Muscle of leg (tissue), 11 donors: ENCODE measurements around the gene GPX3. TPM values are rescaled to one million over a fixed set of nuclear protein-coding genes. Genes with fewer than 3 reads are reported as not detected.

ENCODE experiments used
- DNase-seq: peaks from one replicate; pipeline ENCODE4 v3.0.0; 2013
- H3K27ac ChIP-seq: one replicate; pipeline ENCODE4 v1.5.1; 2013; ENCODE audit warnings: mild to moderate bottlenecking, low read length, control low read depth
- H3K27me3 ChIP-seq: one replicate; pipeline ENCODE4 v1.6.1; 2013; ENCODE audit warnings: low read length; ENCODE audit not compliant: control insufficient read depth, insufficient read depth
- H3K36me3 ChIP-seq: one replicate; pipeline ENCODE4 v1.6.1; 2013; ENCODE audit warnings: low read length; ENCODE audit not compliant: control insufficient read depth, insufficient read depth
- H3K4me1 ChIP-seq: one replicate; pipeline ENCODE4 v1.6.1; 2013; ENCODE audit warnings: low read length; ENCODE audit not compliant: control insufficient read depth, insufficient read depth
- H3K4me3 ChIP-seq: one replicate; pipeline ENCODE4 v1.5.1; 2013; ENCODE audit warnings: low read length, control low read depth
- H3K9me3 ChIP-seq: replicated peaks from 2 replicates; pipeline ENCODE4 v1.6.1; 2013; ENCODE audit warnings: low read depth, low read length; ENCODE audit not compliant: control insufficient read depth
- WGBS: methylation state at CpG from one replicate; pipeline ENCODE4 v1.1.5; 2013; ENCODE audit warnings: missing lambda C conversion rate; ENCODE audit not compliant: insufficient coverage; 5-methylcytosine and 5-hydroxymethylcytosine counted together
- polyA plus RNA-seq, 8 donors: library from polyadenylated mRNA; unstranded; fragments of 120-200 nt; gene quantifications; one replicate each; pipeline versions ENCODE4 v1.2.1 to v1.2.3, GENCODE V29; 2013; ENCODE audit warnings: inconsistent platforms in 1 of 8, low replicate concordance in 1 of 8; ENCODE audit not compliant: insufficient read length in 8 of 8, insufficient read depth in 1 of 8
- total RNA-seq: library from RNA; stranded (reverse); fragments of 120-200 nt; gene quantifications from one replicate; pipeline ENCODE4 v1.2.4, GENCODE V29; 2013

Gene GPX3
- total and polyA plus RNA-seq, 9 donors: 28.8 to 91.7 (median 41.5) TPM

- Histone ChIP-seq H3K27ac (no peak overlapping the region), H3K27me3 (no peaks in the 10 kb centered on the region), H3K4me1 (peaks cover 13% of the 10 kb centered on the region), H3K36me3 (peaks cover 61% of the 10 kb centered on the region), H3K9me3 (no peaks in the 10 kb centered on the region), H3K4me3 (no peak overlapping the region)
- DNase-seq: no peak
- 93% methylated on average over 2 of the region's 3 CpGs for WGBS
These were observed 34.3 kb downstream of the GPX3 start for GRCh38 chr5:151054709-151055108.

GRCh38 chr5:151055336-151055735 is 34.9 kb downstream of the GPX3 start:
- no peak for DNase-seq
- Histone ChIP-seq H3K27ac (no peak overlapping the region), H3K4me1 (peaks cover 19% of the 10 kb centered on the region), H3K36me3 (peaks cover 65% of the 10 kb centered on the region), H3K27me3 (no peaks in the 10 kb centered on the region), H3K4me3 (no peak overlapping the region), H3K9me3 (no peaks in the 10 kb centered on the region)
- WGBS: 88% methylated on average over 4 of the region's 6 CpGs

DNA sequence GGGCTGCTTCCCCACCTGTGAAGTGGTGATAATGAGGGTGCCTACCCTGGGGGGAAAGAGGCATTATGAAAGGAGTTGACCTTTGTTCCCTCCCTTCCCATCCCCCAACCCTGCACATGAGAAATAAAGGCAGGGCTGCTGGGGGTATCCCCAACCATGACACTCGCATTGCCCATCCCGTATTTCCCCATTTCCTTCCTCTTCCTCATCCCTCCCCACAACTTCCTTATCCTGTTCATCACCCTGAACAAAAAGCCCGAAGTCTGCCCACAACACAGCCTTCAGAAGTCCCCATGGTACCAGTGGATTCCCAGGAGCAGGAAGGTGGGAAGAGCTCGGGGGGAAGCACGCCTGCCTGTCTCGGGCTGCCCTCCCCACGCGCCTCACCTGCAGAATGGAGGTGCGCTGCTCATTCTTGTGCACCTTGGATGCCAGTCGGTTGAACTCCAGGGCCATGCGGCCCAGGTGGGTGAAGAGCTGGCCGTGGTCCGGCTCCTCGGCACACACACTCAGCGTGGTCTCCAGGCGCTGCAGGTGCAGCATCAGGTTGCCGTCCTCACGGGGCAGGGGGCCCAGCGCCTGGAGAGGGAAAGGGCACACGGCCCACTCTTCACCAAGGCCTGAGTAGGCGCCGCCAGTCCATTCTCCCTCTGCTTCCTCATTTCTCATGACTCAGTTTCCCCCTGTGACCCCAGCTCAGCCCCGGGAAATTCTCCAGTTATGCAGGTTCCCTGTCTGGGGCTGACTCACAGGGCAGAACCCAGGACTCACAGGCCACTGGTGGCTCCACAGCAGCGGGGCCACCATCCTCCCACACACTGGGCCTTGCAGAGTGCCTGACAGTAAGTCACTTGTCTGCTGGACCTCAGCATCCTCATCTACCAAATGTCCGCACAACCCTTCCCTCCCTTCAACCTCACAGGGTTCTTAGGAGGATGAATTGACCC is 36.3 kb downstream of the GPX3 start:
- peaks cover 70% of the 10 kb centered on the region for H3K36me3 ChIP-seq
- H3K27ac ChIP-seq: no peak overlapping the region

DNA sequence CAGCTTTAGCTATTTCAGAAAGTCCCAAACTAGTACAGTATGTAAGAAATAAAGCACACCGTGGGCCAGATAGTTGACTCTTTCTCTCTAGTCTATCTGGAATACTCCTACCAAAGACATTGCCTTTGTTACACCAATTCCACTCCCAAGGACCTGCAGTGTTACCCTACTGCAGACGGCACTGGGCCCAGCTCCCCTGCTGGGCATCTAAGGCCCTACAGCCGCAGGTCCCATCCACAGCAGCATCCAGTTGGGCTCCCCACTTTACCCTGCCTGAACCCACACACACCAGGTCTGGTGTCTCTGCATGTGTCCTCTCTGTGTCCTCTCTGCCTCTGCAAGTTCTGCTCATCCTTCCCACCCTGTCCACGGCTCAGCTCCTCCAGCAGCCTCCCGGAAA is 37.9 kb downstream of the GPX3 start:
- H3K27me3 ChIP-seq: no peaks in the 10 kb centered on the region
- no peak overlapping the region for H3K4me3 ChIP-seq
- H3K4me1 ChIP-seq: peaks cover 25% of the 10 kb centered on the region
- peaks cover 80% of the 10 kb centered on the region for H3K36me3 ChIP-seq
- no peak for DNase-seq
- WGBS: 76% methylated on average over 3 of the region's 5 CpGs
- H3K9me3 ChIP-seq: no peaks in the 10 kb centered on the region
- no peak overlapping the region for H3K27ac ChIP-seq

More for the DNA sequence above, 36.3 kb downstream of the GPX3 start:
- H3K4me1 ChIP-seq: peaks cover 27% of the 10 kb centered on the region
- H3K27me3 ChIP-seq: no peaks in the 10 kb centered on the region
- no peak for DNase-seq
- no peaks in the 10 kb centered on the region for H3K9me3 ChIP-seq
- H3K4me3 ChIP-seq: no peak overlapping the region
- WGBS: 94% methylated on average over 24 of the region's 25 CpGs

GRCh38 chr5:151058891-151059489 is 38.6 kb downstream of the GPX3 start:
- 81% methylated on average over 7 of the region's 7 CpGs for WGBS
- H3K27me3 ChIP-seq: no peaks in the 10 kb centered on the region
- H3K4me3 ChIP-seq: no peak overlapping the region
- peak; percentile 62 for DNase-seq
- H3K9me3 ChIP-seq: no peaks in the 10 kb centered on the region
- H3K27ac ChIP-seq: no peak overlapping the region
- H3K4me1 ChIP-seq: peaks cover 32% of the 10 kb centered on the region
- H3K36me3 ChIP-seq: peaks cover 76% of the 10 kb centered on the region

DNA sequence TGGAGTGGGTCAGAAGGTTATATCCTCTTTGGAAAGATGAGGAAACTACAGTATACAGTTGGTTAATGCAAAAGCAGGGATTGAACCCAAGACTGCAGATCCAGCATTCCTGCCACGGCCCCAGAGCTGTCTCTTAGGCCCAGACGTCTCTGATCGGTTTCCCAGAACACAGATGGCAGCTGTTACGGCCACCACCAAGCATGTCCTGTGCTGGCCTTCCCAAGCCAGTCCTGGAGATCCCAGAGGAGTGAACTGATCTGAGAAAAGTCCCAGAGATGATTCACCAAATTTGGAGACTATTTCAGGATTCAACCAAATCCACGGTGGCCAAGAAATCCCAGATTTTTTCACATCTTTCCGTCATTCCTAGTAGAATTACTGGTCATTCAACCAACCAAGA is 40.4 kb downstream of the GPX3 start:
- no peak for DNase-seq
- Histone ChIP-seq H3K4me3 (no peak overlapping the region), H3K4me1 (peaks cover 41% of the 10 kb centered on the region), H3K27ac (no peak overlapping the region), H3K36me3 (peaks cover 65% of the 10 kb centered on the region), H3K9me3 (no peaks in the 10 kb centered on the region), H3K27me3 (no peaks in the 10 kb centered on the region)
- WGBS: 69% methylated on average over 6 of the region's 6 CpGs

DNA sequence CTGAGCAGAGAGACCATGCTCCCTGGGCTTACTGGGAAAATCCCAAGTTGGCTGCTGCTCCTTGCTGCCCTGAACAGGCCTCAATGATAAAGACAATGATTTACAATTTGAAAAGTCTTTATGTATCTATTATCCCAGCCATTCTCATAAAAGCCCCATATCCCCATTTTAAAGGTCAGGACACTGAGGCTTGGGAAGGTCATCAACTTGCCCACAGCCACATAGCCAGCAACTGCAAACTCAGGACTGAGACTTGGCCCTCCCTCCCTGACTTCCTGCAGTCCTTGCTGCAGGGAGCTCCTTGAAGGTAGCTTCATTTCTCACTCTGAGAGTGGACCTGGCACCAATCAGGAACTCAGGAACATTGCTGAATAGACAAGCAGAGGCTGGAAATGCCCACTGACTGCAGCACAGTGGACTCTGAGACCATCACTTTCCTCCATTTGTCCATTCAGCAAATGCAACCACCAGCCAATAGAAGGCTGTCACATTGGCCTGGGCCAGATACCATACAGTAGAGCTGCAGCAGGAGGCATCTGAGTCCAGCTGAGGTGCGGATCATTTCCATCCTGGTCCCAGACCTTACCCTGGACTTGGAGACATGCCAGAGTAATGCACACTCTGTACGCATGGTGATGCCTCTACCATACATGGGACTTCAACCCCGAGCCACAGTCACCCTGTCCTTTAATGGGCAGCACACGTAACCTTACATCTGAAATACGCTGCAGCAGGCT is 42.2 kb downstream of the GPX3 start:
- Histone ChIP-seq H3K4me3 (no peak overlapping the region), H3K9me3 (no peaks in the 10 kb centered on the region), H3K36me3 (peaks cover 59% of the 10 kb centered on the region), H3K4me1 (peaks cover 45% of the 10 kb centered on the region), H3K27ac (peak overlapping the region; percentile 74), H3K27me3 (no peaks in the 10 kb centered on the region)
- peak; percentile 48 for DNase-seq
- WGBS: 87% methylated on average over 5 of the region's 5 CpGs

- Histone ChIP-seq H3K36me3 (peaks cover 55% of the 10 kb centered on the region), H3K4me3 (no peak overlapping the region), H3K4me1 (peaks cover 53% of the 10 kb centered on the region), H3K27ac (peak overlapping the region; percentile 74), H3K9me3 (no peaks in the 10 kb centered on the region), H3K27me3 (no peaks in the 10 kb centered on the region)
- DNase-seq: peak; percentile 75
- 23% methylated on average over 9 of the region's 17 CpGs for WGBS
These were observed 43.0 kb downstream of the GPX3 start for GRCh38 chr5:151063142-151063989.

DNA sequence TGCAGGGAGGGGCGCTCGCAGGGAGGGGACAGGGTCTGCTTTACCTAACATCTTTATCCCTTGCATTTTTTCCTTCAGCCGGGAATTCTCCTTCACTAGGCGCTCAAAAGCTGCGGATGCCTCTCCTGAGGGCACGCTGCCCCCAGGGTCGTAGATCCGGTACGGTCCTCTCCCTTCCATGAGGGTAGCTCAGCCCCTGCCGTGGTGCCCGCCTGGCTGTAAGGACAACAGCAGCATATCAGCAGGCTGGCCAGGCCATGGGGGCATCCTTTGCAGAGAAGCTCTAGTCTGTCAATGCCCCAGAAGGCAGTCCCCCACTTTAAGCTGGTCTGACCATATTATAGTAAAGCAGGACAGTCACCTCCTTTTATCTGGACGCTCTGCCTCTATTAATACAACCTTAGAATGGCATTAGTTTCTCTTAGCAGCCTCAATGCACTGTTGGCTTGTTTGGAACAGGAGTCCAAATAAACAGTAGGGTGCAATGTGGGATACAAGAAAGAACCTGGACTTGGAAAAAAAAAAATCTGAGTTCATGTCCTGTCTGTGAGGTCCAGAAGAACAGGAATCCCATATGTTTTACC is 44.6 kb downstream of the GPX3 start:
- Histone ChIP-seq H3K36me3 (peaks cover 45% of the 10 kb centered on the region), H3K9me3 (no peaks in the 10 kb centered on the region), H3K4me1 (peaks cover 64% of the 10 kb centered on the region), H3K4me3 (no peak overlapping the region), H3K27me3 (no peaks in the 10 kb centered on the region), H3K27ac (no peak overlapping the region)
- no peak for DNase-seq
- WGBS: 95% methylated on average over 11 of the region's 12 CpGs
